Hepatocyte (in vitro differentiated cells): ENCODE data around the gene GNAZ. TPM values are rescaled to one million over a fixed set of nuclear protein-coding genes. Genes with fewer than 3 reads are reported as not detected.

Experiments
- DNase-seq: peaks from one replicate; pipeline ENCODE4 v3.0.0-alpha.2; 2016; ENCODE audit warnings: low spot score
- H2AFZ ChIP-seq: fragments of 200-600 bp; sonication (generic); 2 replicates; pipeline ENCODE4 v1.6.0; 2016; ENCODE audit warnings: antibody characterized with exemption, mild to moderate bottlenecking
- H3K27ac ChIP-seq: fragments of 200-600 bp; sonication (generic); 2 replicates; pipeline ENCODE4 v1.5.1; 2016; ENCODE audit warnings: mild to moderate bottlenecking
- H3K27me3 ChIP-seq: fragments of 200-600 bp; sonication (generic); 2 replicates; pipeline ENCODE4 v1.6.1; 2016
- H3K36me3 ChIP-seq: fragments of 200-600 bp; sonication (generic); replicated peaks from 2 replicates; pipeline ENCODE4 v1.5.1; 2016; ENCODE audit warnings: low read depth; ENCODE audit not compliant: insufficient read depth
- H3K4me1 ChIP-seq: fragments of 200-600 bp; sonication (generic); 2 replicates; pipeline ENCODE4 v1.5.1; 2016; ENCODE audit warnings: mild to moderate bottlenecking, moderate library complexity; ENCODE audit not compliant: insufficient read depth
- H3K4me2 ChIP-seq: fragments of 200-600 bp; sonication (generic); 2 replicates; pipeline ENCODE4 v1.6.0; 2016
- H3K4me3 ChIP-seq: fragments of 200-600 bp; sonication (generic); 2 replicates; pipeline ENCODE4 v1.5.1; 2016; ENCODE audit warnings: mild to moderate bottlenecking
- H3K79me2 ChIP-seq: fragments of 200-600 bp; sonication (generic); 2 replicates; pipeline ENCODE4 v1.6.0; 2017; ENCODE audit warnings: mild to moderate bottlenecking
- H3K9me2 ChIP-seq: fragments of 200-600 bp; sonication (generic); replicated peaks from 2 replicates; pipeline ENCODE4 v1.6.0; 2017; ENCODE audit warnings: mild to moderate bottlenecking; ENCODE audit not compliant: insufficient read depth
- H3K9me3 ChIP-seq: fragments of 200-600 bp; sonication (generic); 2 replicates; pipeline ENCODE4 v1.5.1; 2016; ENCODE audit warnings: low read depth, mild to moderate bottlenecking
- H4K20me1 ChIP-seq: fragments of 200-600 bp; sonication (generic); 2 replicates; pipeline ENCODE4 v1.6.0; 2016; ENCODE audit warnings: mild to moderate bottlenecking; ENCODE audit not compliant: insufficient read depth, poor library complexity, severe bottlenecking
- CTCF ChIP-seq: fragments of 200-600 bp; sonication (generic); IDR thresholded peaks from 2 replicates; pipeline ENCODE4 v1.5.1; 2016; ENCODE audit warnings: antibody characterized with exemption, mild to moderate bottlenecking; ENCODE audit not compliant: poor library complexity
- EZH2 ChIP-seq: fragments of 200-600 bp; sonication (generic); IDR thresholded peaks from 2 replicates; pipeline ENCODE4 v1.6.1; 2016; ENCODE audit warnings: antibody characterized with exemption, mild to moderate bottlenecking, borderline replicate concordance
- EZH2phosphoT487 ChIP-seq: fragments of 200-600 bp; sonication (generic); IDR thresholded peaks from one replicate; pipeline ENCODE4 v1.6.1; 2018; ENCODE audit warnings: antibody characterized with exemption, mild to moderate bottlenecking, low read depth, moderate library complexity; ENCODE audit not compliant: unreplicated experiment, severe bottlenecking
- WGBS: methylation state at CpG from one replicate; pipeline ENCODE4 v1.1.6; 2016; ENCODE audit warnings: low lambda C conversion rate; ENCODE audit errors: missing lambda C conversion rate; 5-methylcytosine and 5-hydroxymethylcytosine counted together
- polyA plus RNA-seq: library from polyadenylated mRNA; unstranded; fragments of >200 nt; fragmentation: Nextera tagmentation; extraction: Ambion mirVana; gene quantifications from 2 replicates; pipeline ENCODE4 v1.2.1, GENCODE V29; 2016
- total RNA-seq: library from RNA; depleted of rRNA; stranded (reverse); fragments of >200 nt; gene quantifications from 2 replicates; pipeline ENCODE4 v1.2.3, GENCODE V29; 2014

The GNAZ gene
- total and polyA plus RNA-seq, 2 experiments from 2014 or later: 3.4 to 4.1 TPM

- no peaks in the 10 kb centered on the region for H3K9me2 ChIP-seq
- no peaks in the 10 kb centered on the region for H3K79me2 ChIP-seq
- no peaks in the 10 kb centered on the region for H4K20me1 ChIP-seq
- H3K27ac ChIP-seq: no peak overlapping the region
- peak; percentile 91 for DNase-seq
- no peaks in the 10 kb centered on the region for H3K9me3 ChIP-seq
- no peak overlapping the region for H2AFZ ChIP-seq
- H3K4me2 ChIP-seq: no peak overlapping the region
- 42% methylated on average over 14 of the region's 14 CpGs for WGBS
- H3K27me3 ChIP-seq: no peaks in the 10 kb centered on the region
- H3K4me1 ChIP-seq: no peaks in the 10 kb centered on the region
- H3K4me3 ChIP-seq: no peak overlapping the region
- no peak for TF ChIP-seq EZH2phosphoT487
- TF ChIP-seq CTCF: peak; percentile 89
- TF ChIP-seq EZH2: no peak
- H3K36me3 ChIP-seq: no peaks in the 10 kb centered on the region
These were observed 58.2 kb downstream of the GNAZ start for GRCh38 chr22:23128269-23129108.

- no peak for TF ChIP-seq EZH2
- TF ChIP-seq CTCF: no peak
- no peak for TF ChIP-seq EZH2phosphoT487
- 73% methylated on average over 10 of the region's 10 CpGs for whole genome bisulfite sequencing
These were observed 58.8 kb downstream of the GNAZ start for GRCh38 chr22:23129149-23129548.

GRCh38 chr22:23130697-23131096, 60.4 kb downstream of the GNAZ start:
- no peak overlapping the region for H2AFZ ChIP-seq
- no peaks in the 10 kb centered on the region for H4K20me1 ChIP-seq
- DNase-seq: no peak
- H3K79me2 ChIP-seq: no peaks in the 10 kb centered on the region
- H3K27ac ChIP-seq: no peak overlapping the region
- H3K27me3 ChIP-seq: no peaks in the 10 kb centered on the region
- no peaks in the 10 kb centered on the region for H3K9me2 ChIP-seq
- H3K36me3 ChIP-seq: no peaks in the 10 kb centered on the region
- WGBS: 67% methylated on average over 3 of the region's 3 CpGs
- no peak overlapping the region for H3K4me3 ChIP-seq
- H3K4me2 ChIP-seq: no peak overlapping the region
- TF ChIP-seq CTCF (no peak), EZH2phosphoT487 (no peak), EZH2 (no peak)
- H3K9me3 ChIP-seq: no peaks in the 10 kb centered on the region
- H3K4me1 ChIP-seq: no peaks in the 10 kb centered on the region

More at GRCh38 chr22:23129149-23129548, 58.8 kb downstream of the GNAZ start:
- no peak for DNase-seq
- no peak overlapping the region for H2AFZ ChIP-seq
- no peak overlapping the region for H3K27ac ChIP-seq
- H3K9me3 ChIP-seq: no peaks in the 10 kb centered on the region
- H4K20me1 ChIP-seq: no peaks in the 10 kb centered on the region
- no peak overlapping the region for H3K4me2 ChIP-seq
- H3K36me3 ChIP-seq: no peaks in the 10 kb centered on the region
- H3K79me2 ChIP-seq: no peaks in the 10 kb centered on the region
- no peaks in the 10 kb centered on the region for H3K9me2 ChIP-seq
- no peaks in the 10 kb centered on the region for H3K27me3 ChIP-seq
- no peaks in the 10 kb centered on the region for H3K4me1 ChIP-seq
- H3K4me3 ChIP-seq: no peak overlapping the region
